GM19455 (cell line): Measurements from ENCODE around the gene CPNE5.

Experiments used
- ATAC-seq: cut with Tn5 transposase; IDR thresholded peaks from one replicate; pipeline ENCODE4 v1.9.1; 2021; ENCODE audit not compliant: unreplicated experiment

Gene CPNE5

DNA sequence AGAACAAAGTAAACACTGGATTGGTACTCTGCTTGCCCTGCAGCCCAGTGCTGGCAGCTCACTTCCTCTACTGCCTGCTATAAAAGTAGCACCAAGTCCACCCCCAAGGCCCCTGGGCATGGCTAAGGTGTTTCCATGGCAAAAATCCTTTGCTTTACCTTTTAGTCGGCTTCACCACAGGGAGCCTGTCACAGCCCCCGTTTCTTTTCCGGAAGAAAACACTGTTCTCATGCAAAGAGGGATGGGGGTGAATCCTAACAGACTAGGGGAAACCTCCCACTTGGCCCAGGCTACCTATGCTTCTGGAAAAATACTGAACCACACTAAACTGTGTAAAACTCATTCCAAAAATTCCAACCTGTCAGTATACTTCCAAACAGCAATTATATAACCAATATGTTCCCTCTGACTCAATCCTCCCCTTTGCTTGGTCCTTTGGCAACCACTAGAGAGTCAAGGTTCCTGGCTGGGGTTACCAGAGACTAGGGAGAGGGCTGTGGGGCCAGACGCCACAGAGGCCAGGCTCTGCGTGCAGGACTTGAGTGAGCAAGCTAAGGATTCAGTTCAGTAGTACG, 19.2 kb upstream of the CPNE5 start:
- ATAC-seq: no peak

DNA sequence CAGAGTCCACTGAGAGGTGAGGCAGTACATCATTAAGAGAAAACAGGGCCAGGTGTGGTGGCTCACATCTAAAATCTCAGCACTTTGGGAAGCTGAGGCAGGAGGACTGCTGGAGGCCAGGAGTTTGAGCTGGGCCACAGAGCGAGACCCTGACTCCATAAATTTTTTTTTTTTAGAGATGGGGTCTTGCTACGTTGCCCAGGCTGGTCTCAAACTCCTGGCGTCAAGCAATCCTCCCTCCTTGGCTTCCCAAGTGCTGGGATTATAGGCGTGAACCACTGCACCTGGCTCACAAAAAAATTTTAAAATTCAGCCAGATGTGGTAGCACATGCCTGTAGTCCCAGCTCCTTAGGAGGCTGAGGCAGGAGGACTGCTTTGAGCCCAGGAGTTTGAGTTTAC, 18.1 kb upstream of the CPNE5 start:
- no peak for ATAC-seq

DNA sequence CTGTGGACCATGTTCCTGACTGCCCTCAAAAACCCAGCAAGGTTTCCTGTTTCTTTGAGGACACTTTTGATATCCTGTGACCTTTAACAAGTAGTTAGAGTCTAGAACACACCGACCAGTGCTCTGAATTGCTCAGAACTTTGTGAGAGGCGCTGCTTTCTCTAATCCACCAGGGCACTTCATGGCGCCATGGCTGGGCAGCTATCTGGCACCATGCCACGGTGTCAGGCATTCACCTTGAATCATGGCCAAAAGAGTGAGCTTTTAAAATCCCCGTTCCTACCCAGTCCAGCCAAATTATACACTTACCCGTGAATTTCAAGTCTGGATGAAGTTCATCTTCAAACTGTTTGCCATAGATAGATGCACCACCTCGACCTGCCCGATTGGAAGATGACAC, 17.0 kb upstream of the CPNE5 start:
- ATAC-seq: no peak

DNA sequence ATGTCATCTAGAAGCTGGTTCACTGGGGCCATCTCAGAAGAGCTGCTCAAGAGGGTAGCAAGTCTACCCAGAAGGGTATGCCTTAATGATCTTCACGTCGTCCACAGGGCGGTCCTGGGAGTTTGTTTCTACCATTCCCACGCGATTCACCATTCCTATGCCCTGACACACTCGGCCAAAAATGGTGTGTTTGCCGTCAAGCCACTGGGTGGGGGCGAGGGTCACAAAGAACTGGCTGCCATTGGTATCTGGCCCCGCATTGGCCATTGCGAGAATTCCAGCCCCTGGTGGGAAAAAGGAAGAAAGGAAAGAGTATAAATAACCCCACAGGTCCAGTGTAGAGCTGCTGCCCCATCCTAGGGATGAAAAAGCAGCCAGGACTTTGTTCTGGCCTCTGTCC, 16.5 kb upstream of the CPNE5 start:
- ATAC-seq: no peak

DNA sequence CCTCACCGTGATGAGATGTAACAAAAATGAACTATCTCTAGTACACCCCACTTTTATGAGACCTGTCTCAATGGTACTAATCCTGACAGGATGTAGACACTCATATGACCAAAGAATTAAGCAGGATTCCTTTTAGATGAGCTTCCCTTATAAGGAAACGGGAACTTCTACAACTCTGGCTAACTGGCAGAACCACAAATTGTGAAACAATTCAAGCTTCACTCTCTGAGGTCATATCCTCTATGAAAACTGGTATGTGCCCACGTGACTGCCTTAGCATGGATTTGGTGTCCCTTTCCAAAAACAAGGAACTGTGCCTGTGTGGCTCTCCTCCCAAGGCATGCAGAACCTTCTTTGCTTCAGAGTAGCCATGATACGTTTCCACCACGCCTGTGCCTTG, 14.1 kb upstream of the CPNE5 start:
- ATAC-seq: no peak

DNA sequence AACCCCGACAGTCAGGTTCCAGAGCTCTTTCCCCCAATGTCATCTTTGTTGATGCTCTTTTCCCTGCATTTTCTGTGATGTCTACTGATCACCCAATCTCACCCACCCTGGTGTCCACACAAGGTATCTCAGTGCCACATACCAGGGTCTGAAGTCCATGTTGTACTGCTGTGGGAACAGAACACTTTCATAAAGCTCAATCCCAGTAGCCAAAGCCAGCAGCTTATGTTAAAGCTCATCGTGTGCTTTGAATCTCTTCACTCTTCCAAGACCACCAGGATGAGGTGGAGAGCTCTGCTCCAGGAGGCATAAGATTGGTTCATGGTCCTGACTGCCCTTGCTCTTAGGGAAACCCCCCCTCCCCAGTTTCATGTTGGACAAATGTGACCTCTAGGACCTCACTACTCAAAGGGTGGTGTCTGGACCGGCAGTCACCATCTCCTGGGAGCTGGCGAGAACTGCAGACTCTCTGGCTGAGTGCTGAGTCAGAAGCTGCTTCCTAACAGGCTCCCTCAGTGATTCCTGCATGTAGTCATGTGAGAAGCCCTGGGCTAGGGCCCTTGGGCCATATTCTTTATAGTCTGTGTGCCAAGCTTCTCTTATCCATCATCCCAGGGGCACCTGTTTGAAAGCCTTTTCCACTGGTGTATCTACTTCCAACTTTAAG, 13.4 kb upstream of the CPNE5 start:
- no peak for ATAC-seq

DNA sequence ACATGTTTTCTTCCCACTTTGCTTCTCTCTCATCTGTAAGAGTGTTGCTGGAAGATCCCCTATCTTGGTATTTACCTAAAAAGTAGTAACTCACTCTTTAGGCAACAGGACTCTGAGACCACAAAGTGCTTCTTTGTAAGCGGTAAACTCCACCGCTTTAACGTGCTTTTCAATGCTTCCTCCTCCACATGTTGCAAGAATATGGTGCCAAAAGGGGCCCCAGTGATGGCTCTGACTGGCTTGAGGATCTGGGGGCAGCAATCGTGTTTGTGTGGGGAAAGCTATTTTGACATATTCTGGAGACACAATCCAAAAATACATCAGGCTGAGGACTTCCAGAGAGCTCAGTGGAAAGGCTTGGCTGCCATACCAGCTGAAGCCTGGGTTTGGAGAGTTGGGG, 12.4 kb upstream of the CPNE5 start:
- ATAC-seq: no peak

DNA sequence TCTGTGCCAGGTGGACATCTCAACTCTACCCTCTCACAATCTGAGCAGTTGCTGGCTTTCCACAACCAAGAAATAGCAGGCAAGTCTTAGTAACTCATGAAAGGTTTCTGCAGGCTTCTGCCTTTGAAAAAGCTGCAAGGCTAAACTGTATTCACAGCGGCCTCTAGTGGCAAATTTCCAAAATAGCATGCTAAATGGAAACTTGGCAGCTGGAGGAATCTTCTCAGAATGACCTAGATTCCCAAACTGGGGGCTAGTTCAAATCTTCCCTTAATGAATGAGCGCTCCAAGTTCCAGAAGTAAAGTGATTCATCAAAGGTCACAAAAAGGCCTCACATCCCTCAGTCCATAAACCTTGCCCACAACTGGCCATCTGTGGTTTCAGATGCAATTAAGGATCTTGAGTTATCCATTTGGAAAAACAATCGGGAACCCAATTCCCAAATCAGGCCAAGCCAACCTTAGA, 11.9 kb upstream of the CPNE5 start:
- no peak for ATAC-seq

DNA sequence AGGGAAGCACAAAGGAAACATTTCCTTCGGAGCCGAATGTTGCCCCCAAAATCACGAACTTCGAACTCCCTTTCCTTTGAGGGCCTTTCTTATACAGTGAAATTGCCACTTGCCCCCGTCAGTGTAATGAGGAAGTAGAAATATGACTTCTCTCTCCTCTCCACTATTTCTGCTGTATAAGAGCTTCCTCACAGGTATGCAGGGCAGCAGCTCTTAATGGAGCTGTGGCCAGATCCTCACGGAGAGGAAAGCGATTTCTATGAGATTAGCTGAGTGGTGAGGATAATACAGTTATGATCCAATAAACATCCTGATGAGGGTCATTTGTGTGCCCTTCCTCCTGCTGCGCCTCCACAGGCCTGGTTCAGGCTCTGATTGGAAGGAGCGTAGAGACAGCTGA, 10.8 kb upstream of the CPNE5 start:
- ATAC-seq: no peak

DNA sequence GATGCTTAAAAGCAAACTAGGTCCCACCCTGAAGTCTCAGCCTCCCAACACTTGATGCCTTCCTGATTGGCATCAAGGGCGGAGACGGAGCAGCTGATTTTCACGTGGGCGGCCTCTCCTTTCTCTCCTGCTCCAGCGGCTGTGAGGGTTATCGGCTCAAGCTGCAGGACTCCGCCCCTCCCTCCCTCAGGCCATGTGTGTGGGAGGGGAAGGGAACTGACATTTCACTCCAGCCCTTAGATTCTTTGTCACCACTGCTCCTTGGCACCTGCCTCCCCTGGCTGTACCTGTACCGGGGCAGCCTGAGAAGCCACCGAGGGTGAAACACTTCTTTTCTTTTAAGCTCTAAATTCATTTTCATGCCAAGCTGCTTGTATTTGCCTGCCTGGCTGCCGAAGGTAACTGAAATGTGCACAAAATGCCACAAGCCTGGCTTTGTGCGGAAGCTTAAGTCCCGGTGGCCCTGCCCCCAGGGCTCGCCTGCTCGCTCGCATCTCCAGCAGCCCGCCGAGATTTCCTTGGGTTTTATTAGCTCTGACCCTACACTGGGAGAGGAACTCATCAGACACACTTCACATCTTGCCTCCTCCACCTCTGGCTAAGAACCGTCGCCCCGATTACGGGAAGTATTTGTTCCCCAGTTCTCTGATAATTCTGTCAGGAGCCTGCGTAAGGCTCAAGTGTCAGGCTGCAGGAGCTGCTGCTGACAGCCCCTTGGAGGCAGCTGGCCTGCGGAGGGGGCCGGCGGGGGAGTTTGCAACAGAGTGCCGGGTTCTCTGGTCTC, 9.6 kb upstream of the CPNE5 start:
- no peak for ATAC-seq

DNA sequence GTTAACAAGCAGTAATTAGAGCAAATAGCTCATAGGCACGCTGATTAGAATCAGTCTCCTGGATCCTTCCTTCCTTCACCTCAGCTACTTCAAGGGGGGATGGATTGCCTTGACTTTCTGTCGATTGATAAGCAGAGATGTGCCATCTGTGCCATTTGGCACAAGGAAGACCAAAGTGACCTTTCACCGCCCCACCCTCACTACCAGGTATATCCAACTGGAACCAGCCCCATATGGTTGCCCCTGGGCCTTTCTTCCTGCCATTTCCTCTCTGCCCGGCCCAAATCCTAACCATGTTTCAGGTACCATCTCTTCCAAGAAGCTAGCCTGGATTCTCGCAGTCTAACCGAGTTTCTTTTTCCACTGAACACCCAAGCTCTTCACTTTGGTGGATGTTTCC, 8.7 kb upstream of the CPNE5 start:
- no peak for ATAC-seq

DNA sequence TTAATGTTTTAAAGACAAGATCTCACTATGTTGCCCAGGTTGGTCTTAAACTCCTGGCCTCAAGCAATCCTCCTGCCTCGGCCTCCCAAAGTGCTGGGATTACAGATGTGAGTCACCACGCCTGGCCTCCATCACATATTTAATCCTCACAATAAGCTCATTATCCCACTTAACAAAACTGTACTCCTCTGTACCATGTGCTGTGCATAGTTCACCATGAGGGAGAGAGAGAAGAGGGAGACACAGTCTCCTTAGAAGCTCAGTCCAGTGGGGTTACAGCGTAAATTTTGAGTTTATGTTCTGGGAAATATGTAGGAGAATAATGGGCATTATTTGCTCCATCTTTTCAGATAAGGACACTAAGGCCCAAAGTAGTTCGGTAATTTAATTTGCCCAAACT, 7.9 kb upstream of the CPNE5 start:
- no peak for ATAC-seq

DNA sequence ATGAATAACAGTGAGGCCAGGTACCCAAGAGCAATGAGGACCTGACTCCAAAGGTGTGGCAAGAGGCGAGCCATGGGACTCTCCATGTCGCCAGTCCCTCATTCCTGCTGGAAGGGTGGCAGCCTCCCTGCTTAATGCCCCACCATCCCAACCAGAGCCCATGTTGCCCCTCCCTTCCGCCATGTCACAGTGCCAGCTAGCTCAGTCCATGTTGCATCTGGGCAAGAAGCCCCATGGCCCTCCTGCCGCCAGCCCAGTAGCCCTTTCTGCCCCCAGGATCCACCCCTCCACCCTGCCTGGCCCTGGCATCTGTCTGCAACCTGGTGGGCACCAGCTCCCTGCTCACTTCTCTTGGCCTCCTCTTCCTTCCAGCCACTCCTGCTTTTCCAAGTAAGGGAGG, 6.0 kb upstream of the CPNE5 start:
- no peak for ATAC-seq

DNA sequence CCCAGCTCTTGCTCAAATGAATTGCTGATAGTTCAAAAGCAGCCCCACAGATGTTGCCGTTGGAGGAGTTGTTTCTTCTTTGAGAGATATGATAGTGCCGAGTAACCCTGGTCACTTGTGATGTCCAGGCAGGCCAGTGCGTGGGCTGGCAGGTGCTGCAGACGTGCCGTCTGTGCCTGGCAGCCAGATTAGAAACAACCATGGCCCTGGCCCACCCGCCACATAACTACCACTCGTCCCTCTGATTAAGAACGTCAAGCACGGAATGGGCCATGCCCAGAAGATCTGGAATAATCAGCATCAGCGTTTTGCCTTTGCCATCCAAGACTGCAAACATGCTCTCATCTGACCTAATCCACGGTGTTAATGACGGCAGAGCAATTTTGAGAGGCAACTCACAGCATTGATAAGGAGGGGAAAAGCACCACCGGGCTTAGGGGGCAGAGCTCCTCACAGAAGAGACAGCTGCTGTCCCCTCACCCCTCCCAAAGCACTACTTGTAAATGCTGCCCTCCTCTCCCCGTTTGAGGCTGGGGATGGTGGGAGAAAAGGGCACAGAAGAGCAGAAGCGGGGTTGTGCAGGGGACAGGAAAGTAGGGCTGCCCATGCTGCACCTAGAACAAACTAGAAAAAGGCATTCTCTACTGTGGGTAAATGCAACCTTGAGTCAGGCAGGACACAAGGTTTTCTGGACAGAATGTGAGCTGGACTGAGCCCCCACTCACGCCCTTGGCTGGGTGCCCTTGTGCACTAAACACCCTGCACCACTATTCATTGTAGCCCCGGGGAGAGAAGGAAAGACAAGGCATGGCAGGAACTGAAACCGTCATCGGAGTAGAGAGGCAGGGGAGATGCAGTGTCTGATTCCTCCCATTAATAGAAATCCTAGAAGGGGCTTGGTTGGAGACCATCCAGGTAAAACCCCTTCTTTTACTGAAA, 5.3 kb upstream of the CPNE5 start:
- no peak for ATAC-seq

DNA sequence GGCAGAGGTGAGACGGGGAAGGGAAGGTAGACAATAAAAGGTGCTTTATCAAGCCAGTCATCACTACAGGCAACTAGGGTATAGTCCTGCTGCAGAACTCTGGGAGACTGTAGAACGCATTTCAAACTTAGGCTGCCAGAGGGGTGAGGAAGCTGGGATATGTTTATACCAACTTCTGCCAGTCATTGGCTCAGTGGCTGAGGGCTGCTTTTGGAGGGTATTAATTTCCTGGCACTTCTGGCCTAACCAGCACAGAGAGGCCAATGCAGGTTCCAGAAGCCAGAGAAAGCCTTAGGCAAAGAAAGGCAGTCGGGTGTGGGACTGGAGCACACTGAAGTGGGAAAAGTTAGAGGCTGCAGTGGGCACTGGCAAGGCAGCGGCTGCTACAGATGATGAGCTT, 3.9 kb upstream of the CPNE5 start:
- no peak for ATAC-seq

DNA sequence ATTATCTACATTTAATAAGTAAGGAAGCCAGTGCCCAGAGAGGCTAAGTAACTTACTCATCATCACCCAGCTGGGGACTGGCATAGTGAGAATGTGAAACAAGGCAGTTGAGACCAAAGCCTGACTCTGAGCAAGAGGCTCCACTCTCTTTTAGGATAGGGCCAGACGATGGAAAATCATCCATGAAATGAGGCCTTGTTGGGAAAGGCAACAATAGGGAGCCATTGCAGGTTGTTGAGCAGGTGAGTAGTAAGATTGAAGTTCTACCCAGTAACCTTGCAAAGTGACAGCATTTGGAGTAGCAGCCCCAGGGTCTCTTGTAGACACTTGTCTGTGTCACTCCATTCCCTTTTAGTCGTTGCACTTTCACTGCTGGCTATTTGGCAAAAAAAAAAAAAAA, 2.5 kb upstream of the CPNE5 start:
- ATAC-seq: no peak

DNA sequence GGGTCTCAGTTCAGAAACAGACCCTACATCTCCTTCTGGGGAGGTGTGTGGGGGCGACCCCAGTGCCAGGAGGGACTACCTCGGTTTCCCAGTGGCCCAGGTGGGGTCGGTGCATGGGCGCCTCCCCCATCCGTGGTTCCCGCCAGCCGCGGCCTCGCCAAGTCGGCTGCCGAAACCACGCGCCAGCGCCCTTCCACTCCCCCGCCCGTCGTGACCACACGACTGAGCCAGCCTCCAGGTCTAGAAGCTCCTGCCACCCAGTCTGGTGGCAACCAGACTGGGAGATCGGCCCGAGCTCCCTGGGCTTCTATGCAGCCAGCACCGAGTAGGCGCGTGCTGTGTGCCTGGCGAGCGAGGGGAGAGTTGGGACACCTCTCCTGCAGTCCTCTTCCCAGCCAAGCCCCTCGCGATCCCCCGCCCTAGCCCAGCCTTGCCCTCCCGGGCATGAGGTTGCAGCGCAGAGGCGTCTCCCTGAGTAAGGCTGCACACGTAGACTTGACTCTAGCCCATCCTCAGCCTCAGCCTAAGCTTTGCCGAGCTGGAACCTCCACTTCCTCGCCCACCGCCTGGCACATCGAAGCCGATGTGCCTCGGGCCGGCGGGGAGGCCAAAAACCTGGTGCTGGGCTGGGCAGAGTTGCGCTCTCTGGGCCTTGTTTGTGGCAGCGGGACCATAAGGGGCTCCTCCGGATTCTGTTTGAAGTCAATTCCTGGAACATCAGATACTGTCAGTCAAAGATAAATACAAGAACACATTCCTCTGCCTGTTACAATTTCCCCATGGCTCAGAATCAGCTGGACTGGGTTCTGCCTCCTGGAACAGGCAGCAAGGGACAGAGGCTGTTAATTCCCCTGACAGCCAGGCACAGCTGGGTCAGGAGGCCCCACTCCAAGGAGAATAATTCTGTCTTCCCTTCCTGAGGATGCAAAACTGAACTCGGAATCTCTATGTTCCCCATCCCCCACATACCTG, 1.5 kb upstream of the CPNE5 start:
- no peak for ATAC-seq

DNA sequence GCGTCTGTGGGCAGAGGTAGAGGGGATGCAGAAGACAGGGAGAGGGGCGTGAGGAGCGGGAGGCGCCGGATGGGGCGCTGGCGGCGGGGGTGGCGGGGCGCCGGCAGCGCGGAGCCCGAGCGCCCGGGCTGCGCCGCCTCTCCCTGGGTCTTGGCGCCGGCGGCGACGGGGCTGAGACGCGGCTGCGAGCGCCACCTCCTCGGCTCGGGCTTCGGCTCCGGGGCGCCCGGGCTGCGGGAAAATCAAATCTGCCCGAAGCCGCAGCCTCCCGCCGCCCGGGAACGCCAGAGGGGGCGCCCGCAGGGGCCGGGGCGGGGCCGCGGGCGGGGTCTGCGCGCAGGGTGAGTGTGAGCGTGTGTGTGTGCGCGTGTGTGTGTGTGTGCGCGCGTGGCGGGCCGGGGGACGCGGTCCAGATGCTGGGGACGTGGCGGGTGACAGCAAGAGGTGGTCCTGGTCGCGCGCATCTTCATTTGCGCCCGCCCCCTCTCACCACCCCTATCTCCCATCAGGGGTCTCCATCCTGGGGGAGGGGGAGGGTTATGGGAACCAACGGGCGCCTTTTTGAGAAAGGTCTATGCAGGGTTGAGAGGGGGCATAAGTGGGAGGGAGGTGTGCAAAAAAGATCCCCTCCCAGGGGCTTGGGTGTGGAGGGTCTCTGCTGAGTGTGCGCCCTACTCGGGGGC, 646 bp upstream of the CPNE5 start:
- ATAC-seq: no peak

DNA sequence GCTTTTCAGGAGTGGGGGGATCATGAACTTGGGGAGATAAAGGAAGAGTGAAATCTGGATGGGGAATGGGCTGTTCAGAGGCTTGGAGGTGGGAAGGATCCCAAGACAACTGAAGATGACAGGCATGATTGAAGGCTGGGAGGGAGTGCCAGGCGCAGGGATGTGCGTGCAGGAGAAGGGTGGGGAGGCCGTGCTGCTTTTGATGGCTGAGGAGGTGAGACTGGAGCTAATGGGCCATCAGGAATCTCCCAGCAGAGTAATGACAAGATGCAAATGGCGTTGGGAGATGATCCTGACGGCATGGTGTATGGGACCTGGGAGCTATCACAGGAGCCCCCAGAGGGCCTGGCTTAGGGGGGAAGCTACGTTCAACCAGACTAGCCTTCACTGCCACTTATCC, 1.6 kb downstream of the CPNE5 start:
- ATAC-seq: no peak

DNA sequence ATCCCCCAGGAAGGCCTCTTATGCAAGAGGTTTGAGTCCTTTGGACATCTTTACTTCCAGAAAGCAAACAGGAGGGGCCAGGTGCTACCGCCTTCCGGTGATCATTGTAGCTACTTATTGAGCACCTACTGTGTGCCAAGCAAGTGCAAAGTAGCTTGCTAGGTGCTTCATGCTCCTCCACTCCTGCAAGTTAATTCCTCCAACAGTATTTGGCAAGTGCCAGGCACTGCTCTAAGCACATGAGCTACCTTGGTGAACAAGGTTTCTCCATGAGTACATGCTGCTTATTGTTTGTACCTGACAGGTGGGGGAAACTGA, 2.3 kb downstream of the CPNE5 start:
- no peak for ATAC-seq
